ENCODE results near the gene LCTL. TPM values are rescaled to one million over a fixed set of nuclear protein-coding genes. Genes with fewer than 3 reads are reported as not detected.
"Not testable (repeated sequence)": the region's sequence is repeated elsewhere in the genome, so short reads cannot be mapped to it uniquely, and the experiment has no call there.

LCTL gene
- total RNA-seq, 1 experiment from 2014 or later: 0.57 TPM

DNA sequence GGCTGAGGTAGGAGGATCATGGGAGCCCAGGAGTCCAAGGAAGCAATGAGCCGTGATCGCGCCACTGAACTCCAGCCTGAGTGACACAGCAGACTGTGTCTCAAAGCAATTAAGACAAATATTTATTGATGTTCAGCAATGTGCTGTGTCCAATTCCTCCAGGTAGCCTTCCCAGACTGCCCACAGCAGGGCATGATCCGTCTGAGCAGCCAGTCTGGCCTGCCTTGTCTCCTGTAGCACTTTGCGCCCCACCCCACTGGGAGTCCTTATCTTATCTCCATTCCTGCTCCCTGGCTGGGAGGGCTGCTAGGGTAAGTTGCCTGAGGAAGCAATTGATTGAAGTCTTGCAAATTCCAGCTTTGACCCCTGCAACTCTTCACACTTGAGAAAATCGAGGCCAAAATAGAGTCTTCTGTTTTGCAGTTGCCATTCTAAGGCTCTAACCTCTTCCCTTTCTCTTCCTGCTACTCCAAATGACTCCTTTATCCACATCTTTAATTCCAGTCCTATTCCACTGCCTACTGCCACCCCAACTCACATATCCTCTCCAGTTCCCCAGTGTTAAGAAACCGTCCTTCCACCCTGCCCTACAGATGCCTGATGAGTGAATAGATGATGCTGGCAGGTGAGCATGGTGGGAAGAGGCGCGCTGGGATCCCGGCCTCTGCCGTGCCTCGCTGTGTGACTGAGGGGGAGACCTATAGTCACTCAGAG, 26.9 kb upstream of the LCTL start:
- DNase-seq (ENCODE audit: low read depth): no peak

GRCh38 chr15:66591322-66591862, 25.6 kb upstream of the LCTL start:
- no peak for DNase-seq (ENCODE audit: low read depth)

DNA sequence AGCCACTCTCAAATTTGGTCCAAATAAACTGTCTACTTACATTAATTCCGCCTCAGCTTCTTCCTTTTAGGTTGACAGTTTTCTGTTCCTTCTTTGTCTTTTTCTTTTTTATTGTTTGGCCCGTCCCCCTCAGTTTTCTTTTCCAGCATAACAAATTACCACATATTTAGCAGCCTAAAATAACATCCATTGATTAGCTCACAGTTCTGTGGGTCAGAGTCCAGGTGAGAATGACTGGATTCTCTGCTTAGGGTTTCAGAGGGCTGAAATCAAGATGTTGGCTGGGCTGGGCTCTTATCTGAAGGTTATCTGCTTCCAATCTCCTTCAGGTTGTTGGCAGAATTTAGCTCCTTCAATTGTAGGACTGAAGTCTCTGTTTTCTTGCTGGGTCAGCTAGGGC, 24.6 kb upstream of the LCTL start:
- DNase-seq (ENCODE audit: low read depth): no peak

- DNase-seq (ENCODE audit: low read depth): not testable (repeated sequence)
Observed at GRCh38 chr15:66589429-66589828, 23.6 kb upstream of the LCTL start.

DNA sequence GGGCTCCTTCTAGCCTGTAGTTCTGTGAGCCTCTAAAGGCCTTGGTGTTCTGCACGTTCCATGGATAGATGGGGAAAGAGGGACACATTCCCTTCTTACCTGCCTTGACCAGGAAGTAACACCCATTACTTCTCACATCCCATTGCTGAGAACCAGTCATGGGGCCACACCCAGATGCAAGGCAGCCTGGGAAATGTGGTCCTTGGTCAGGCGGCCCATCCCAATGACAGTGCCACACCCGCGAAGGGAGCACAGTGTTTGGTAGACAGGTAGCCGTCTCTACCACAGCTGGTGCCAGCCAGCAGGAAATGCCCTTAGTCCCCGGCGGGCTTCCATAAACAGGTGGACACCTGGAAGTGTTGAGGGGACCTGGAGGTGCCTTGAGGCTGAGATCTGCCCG, 23.2 kb upstream of the LCTL start:
- no peak for DNase-seq (ENCODE audit: low read depth)

GRCh38 chr15:66588537-66588936, 22.7 kb upstream of the LCTL start:
- peak; percentile 39 for DNase-seq (ENCODE audit: low read depth)

DNA sequence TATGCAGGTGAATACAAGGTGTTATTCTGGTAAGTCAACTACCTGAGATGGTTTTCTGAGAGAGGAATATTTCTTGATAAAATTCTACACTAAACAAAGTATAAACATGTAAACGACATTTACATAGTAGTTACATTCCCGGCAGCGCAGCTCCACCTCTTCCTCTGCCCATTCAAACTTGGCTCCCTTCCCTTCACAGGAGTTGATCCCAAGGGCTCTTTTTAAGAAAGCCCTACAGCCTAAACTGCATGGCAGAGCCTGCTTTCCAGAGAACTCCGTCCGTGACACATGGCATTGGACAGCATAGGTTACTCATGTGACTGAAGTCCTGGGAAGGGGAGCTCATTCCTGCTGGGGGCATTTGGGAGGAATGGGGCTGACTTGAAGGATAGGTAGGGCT, 22.0 kb upstream of the LCTL start:
- no peak for DNase-seq (ENCODE audit: low read depth)

DNA sequence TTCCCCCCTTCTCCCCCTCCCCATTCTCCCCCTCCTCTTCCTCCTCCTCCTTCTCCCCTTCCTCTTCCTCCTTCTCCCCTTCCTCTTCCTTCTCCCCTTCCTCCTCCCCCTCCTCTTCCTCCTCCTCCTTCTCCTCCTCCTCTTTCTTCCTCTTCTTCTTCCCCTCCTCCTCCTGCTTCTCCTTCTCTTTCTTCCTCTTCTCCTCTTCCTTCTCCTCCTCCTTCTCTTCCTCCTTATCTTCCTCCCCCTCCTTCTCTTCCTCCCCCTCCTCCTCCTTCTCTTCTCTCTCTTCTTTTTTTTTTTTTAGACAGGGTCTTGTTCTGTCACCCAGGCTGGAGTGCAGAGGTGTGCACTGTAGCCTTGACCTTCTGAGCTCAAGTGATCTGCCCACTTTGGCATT, 21.2 kb upstream of the LCTL start:
- no peak for DNase-seq (ENCODE audit: low read depth)

DNA sequence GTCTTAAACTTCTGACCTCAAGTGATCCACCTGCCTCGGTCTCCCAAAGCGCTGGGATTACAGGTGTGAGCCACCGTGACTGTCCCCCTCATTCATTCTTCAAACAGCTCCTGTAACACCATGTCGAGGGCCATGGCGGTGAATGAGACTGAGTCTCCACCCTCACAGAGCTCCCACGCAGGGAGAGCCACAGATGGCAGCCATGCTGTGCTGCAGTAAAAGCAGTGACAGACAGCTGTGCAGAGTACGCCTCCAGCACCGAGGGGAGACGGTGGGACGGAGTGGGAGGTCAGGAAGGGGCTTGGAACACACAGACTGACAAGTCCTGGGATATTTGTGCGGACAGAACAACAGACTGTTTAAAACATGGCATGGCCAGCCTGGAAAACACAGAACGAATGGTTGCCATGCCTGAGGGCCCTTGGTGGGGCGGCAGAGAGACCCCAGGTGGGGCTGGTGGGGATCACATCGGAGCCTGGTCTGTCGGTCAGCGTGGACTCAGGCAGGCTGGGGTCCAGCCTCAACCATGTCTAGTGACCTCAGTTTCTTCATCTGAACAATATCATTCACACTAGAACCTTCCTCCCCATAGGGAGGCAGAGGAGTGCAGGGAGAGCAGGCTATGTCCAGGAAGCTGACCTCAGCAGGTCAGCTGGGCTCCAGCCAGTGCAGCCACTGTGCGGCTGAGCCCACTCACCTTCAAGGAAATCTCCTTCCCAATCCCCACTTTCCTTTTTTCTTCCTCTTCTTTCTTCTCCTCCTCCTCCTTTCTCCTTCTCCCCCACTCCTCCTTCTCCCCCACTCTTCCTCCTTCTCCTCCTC, 20.6 kb upstream of the LCTL start:
- DNase-seq (ENCODE audit: low read depth): no peak

DNA sequence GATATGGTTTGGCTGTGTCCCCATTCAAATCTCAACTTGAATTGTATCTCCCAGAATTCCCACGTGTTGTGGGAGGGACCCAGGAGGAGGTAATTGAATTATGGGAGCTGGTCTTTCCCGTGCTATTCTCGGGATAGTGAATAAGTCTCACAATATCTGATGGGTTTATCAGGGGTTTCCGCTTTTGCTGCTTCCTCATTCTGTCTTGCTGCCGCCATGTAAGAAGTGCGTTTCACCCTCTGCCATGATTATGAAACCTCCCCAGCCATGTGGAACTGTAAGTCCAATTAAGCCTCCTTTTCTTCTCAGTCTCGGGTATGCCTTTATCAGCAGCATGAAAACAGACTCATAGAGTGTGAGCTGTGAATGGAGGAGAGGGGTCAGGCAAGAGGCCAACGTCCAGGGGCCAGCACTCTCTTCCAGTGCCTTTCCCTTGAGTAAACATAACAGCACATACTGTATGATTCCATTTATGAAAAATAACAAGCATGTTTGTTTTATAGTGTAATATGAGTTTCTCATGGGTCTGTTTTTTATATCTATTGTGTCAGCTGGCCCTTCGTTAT, 16.3 kb upstream of the LCTL start:
- DNase-seq (ENCODE audit: low read depth): no peak

GRCh38 chr15:66580643-66581042, 14.8 kb upstream of the LCTL start:
- DNase-seq (ENCODE audit: low read depth): peak; percentile 57

- peak; percentile 71 for DNase-seq (ENCODE audit: low read depth)
Observed at GRCh38 chr15:66578286-66578875, 12.6 kb upstream of the LCTL start.

DNA sequence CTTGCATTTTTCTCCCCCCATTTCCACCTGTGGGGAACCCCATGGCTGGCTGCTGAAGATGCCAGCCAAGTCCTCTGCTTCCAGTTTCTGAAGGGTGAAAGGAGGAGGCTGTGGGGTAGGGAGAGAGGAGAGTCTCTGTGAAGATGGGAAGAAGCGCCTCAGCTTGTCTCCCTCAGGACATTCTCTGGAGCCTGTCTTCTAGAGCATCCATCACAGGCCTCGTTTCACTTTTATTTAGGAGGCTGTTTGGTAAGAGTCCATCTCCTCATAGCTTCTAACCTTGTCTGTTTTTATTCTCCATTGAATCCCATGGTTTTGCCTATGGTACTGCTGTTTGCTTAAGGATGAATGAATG, 8.8 kb upstream of the LCTL start:
- no peak for DNase-seq (ENCODE audit: low read depth)

GRCh38 chr15:66573719-66574595, 8.2 kb upstream of the LCTL start:
- no peak for DNase-seq (ENCODE audit: low read depth)

DNA sequence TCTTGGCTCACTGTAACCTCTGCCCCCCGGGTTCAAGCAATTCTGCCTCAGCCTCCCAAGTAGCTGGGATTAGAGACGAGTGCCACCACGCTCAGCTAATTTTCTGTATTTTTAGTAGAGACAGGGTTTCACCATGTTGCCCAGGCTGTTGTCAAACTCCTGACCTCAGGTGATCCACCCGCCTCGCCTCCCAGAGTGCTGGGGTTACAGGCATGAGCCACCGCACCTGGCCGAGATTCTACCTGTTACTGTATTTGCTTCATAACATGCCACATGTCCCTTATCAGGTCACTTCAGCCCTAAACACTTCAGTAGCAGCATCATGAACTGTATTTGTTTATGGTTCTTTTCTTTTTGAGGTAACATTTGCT, 7.5 kb upstream of the LCTL start:
- DNase-seq (ENCODE audit: low read depth): no peak

DNA sequence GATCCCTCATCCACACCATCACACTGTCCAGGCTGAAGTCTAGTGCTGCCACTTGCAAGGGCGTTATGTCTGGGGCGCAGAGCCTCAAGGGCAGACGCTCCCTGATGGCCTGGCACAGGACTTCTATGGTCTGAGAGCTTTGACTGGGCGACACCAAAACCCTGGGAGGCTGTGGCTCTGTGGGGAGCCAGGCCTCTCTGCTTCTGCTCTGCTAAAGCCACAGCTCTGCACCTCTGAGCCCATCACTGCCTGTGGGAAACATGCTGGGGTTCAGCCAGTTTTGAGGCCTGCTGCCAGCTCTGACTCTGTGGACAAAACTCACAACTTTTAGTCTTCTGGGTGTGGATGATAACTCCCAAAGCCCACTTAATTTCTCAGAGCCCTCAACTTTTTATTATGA, 6.3 kb upstream of the LCTL start:
- no peak for DNase-seq (ENCODE audit: low read depth)

- no peak for DNase-seq (ENCODE audit: low read depth)
Observed at GRCh38 chr15:66570842-66571478, 5.2 kb upstream of the LCTL start.

- DNase-seq (ENCODE audit: low read depth): no peak
Observed at GRCh38 chr15:66570327-66570726, 4.5 kb upstream of the LCTL start.

DNA sequence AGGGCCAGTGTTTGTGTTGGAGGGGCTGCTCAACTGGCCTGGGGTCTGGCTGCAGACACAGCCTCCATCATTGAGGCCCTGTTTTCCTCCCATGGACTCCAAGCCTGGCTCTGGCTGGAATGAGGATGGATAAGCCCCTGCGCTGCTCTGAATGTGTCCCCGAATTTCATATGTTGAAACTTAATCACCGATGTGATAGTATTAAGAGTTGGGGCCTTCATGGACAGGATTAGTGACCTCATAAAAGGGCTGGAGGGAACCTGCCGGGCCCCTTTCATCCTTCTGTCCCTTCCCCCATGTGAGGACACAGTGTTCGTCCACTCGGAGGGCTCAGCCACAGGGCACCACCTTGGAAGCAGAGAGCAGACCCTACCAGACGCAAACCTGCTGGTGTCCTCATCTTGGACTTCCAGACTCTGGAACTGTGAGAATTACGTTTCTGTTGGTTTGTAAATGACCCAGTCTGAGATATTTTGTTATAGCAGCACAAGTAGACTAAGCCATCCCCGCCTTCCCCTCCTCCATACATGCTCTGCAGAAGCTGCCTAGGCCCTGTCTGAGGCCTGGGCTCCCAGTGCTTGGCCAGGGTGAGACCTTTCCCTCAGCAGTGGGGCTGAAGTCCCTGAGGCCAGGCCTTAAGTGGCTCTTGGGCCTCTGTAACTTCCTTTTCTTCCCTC, 3.8 kb upstream of the LCTL start:
- no peak for DNase-seq (ENCODE audit: low read depth)

DNA sequence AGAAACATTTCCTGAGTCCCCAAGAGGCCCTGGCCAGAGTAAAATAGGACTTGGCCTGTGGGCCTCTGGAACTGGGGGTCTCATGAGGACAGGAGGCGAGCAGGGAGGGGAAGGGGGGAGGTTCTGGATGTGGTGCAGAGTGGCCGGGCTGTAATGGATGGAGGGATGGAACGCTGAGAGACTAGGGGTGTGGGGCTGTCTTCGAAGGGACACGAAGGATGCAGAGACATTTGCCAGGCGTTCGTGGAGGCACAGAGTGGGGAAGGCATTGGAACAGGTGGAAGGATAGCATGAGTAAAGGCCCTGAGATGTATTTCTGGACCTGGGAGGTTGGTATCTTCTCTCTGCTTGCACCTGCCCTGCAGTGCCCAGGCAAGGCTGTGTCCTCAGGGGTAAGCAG, 2.1 kb upstream of the LCTL start:
- DNase-seq (ENCODE audit: low read depth): no peak
